ENCODE measurements around the gene ELMO3.

DNA sequence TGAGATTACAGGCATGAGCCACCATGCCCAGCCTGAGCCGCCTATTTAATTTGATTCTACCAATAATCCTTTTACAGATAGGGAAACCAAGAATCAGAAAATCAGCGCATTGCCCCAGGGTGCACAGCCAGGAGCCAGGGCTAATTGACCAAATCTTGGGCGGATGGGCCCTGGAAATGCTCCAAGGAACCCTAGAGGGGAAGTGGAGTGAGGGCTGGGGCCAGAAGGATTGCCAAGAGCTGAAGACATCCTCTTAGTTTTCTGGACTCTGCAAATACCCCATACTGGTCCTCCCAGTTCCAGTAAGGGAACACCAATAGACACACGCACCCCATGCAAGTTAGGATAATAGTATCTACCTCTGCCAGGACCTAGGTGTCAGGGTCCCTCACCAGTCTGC is 44.5 kb downstream of the ELMO3 start:
- TF ChIP-seq REST (IDR thresholded peaks at IDR 0.05; ENCODE audit: insufficient read depth in 1 of 2, low read depth in 2 of 2, low read length in 1 of 2) (no peak), CTCF (IDR thresholded peaks at IDR 0.05) (no peak), POLR2AphosphoS5 (IDR thresholded peaks at IDR 0.05; ENCODE audit: low read depth, low read length) (no peak)
